Activated CD8-positive, alpha-beta memory T cell treated with anti-CD3 and anti-CD28 coated beads for 36 hours (primary cell): ENCODE measurements around the gene NKAIN2. TPM values are rescaled to one million over a fixed set of nuclear protein-coding genes. Genes with fewer than 3 reads are reported as not detected.
"Not testable (repeated sequence)": the region's sequence is repeated elsewhere in the genome, so short reads cannot be mapped to it uniquely, and the experiment has no call there.

Experiments used
- CTCF ChIA-PET: fragments of 350-600 bp; sonication (Branson Sonifier 250); formaldehyde crosslinking; loops from one replicate; lab custom pipeline; 2021; ENCODE audit warnings: antibody characterized with exemption; lab: Charles Lee
- POLR2A ChIA-PET: fragments of 350-600 bp; sonication (Branson Sonifier 250); formaldehyde crosslinking; loops from one replicate; lab custom pipeline; 2021; ENCODE audit warnings: antibody characterized with exemption; lab: Charles Lee
- total RNA-seq, 2 experiments: library from RNA; stranded (reverse); gene quantifications; one replicate each; pipeline ENCODE4 v1.2.3, GENCODE V29; 2021

The NKAIN2 gene
- total RNA-seq, 2 experiments from 2014 or later, result not detected

DNA sequence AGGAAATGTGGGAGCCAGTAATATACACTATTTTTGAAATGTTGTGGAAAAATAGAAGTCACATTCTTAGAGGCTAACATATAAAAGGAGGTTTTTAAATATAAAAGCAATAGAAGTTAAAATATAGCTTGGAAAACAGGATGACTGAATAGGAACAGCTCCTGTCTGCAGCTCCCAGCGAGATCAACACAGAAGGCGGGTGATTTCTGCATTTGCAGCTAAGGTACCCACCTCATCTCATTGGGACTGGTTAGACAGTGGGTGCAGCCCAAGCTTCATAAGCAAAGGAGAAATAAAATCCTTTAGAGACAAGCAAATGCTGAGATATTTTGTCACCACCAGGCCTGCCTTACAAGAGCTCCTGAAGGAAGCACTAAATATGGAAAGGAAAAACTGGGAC is 434.7 kb downstream of the NKAIN2 start:
- POLR2A ChIA-PET, CTCF ChIA-PET: not testable (repeated sequence)

DNA sequence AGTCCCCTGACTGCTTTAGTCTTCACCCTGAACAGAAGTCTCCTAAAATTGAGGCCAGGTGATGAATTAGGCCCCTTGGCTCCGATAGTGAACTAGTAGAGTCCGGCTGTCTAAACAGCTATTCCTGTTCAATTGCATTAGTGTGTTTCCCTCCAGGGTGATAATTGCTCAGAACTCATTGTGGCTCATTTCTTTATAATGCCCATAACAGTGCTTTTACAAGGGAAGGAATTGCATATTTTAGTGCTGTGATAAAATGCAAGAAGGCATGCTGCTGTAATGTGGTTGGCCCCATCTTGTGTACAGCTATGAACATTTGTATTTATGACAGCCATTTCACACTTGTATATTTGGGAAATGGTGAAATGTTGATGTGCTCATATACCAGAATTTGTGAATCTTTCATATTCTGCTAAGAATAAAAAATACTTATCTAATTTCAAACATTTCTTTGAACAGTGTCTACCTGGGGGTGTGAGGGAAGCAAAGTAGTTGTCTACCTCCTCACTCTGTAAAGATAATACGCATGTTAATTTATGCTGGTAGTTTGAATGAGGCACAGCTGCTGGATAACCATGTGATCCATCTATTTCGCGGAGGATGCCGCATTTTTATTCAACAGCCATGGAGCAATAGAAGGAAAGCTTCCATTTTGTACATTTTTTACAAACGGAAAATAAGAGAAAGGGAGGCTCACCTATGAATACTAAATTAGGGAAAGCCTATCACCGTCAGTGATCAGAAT is 451.4 kb downstream of the NKAIN2 start:
- POLR2A ChIA-PET, result no interaction called here
- CTCF ChIA-PET, result no interaction called here

- ChIA-PET POLR2A (no interaction called here), CTCF (no interaction called here)
Observed at GRCh38 chr6:124260337-124260736, 456.7 kb downstream of the NKAIN2 start.

- ChIA-PET CTCF (no interaction called here), POLR2A (no interaction called here)
Observed at GRCh38 chr6:124269733-124270132, 466.1 kb downstream of the NKAIN2 start.

GRCh38 chr6:124273701-124274100 is 470.0 kb downstream of the NKAIN2 start:
- ChIA-PET POLR2A (no interaction called here), CTCF (no interaction called here)

DNA sequence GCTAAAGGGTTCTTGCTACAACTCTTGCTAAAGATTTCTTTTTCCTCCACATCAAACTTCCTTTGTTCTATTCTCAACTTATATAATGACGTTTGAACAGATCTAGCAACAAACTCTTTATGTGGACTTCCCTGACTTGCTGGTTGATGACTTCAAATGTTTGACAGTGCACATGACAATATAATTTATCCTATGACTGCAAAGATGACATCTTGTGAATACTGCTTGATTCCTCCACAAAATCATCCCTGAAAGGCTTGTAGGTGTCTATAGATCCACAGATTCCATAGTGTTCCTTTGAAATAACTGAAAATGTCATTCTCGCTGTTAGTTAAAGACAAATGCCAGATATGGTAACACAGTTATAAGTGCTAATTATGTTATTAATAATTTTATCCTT is 478.9 kb downstream of the NKAIN2 start:
- CTCF ChIA-PET, result no interaction called here
- POLR2A ChIA-PET, result no interaction called here

DNA sequence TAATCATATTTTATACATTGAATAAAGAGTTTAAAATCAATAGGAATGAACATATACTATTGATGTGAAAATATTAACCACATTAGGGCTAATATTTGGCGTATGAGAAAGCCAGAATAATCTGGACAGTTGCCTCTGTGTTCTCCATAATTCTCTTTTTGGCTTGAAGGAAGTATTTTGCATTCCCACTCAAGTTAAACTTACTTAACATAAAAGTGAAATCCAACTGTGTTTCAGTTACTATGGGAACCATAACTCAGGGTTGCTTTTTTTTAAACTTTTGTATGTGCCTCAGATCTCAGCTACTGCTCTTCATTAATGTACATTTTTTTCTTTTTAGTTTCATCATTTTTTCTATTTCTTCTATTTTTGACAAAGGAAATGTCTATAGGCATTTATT is 479.8 kb downstream of the NKAIN2 start:
- CTCF ChIA-PET, result no interaction called here
- POLR2A ChIA-PET, result no interaction called here

DNA sequence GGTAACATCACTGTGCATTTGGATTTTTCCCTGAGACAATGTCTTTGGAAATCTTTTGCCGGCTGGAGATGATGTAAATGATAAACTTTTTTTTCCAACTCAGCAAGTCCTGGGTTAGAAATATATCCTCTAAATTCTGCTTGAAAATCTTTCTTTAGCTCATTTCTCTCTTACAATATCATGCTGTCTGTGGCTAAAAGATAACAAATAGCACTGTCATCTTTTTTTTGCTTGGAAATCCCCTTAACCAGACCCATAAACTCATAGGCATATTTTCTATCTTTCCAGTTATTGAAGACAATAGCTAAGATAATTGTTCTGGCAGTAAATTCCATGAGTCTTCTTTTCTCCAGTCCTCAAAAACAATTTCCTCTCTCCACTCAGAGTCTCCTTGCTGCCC is 481.5 kb downstream of the NKAIN2 start:
- ChIA-PET CTCF (no interaction called here), POLR2A (no interaction called here)

GRCh38 chr6:124294574-124295200 is 491.0 kb downstream of the NKAIN2 start:
- CTCF ChIA-PET, result no interaction called here
- POLR2A ChIA-PET, result no interaction called here

DNA sequence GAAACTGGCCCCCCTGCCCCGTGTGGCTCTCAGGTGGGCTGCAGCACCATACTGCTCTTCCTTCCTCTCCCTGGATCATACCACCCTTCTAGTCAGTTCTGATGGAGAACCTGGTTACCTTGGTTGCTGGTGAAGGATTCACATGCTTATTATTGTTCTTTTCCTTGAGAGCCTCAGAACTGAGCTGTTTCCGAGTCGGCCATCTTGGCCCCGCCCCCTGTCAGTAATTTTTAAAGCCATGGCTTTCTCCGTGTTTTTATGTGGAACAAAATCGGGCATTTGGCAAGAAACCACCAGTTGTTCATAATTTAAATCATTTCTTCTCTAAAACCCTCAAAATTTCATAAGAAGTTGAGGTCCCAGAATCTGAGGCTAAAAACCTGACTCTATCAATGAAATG is 493.8 kb downstream of the NKAIN2 start:
- CTCF ChIA-PET, result no interaction called here
- POLR2A ChIA-PET, result no interaction called here

DNA sequence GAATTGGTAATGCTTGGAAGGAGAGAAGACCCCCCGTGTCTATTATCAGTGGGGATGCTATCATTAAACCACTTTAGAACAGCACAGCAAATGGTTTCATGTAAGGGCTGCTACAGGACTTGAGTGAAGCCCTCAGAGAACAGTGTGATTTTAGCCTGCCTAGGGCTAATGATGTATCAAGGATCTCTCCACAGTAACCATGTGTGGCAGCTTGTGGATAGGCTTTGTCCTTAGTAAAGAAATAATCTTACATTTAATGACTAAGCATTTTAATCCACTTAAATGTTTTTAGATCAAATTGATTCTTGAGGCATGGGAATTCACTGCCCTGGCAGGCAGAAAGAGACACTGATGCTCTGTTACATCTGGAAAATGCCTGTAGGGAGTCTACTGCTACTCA is 495.1 kb downstream of the NKAIN2 start:
- ChIA-PET POLR2A (no interaction called here), CTCF (no interaction called here)

- CTCF ChIA-PET, POLR2A ChIA-PET: not testable (repeated sequence)
Observed at GRCh38 chr6:124300907-124301306, 497.2 kb downstream of the NKAIN2 start.

GRCh38 chr6:124303971-124304370 is 500.3 kb downstream of the NKAIN2 start:
- POLR2A ChIA-PET, result no interaction called here
- CTCF ChIA-PET, result no interaction called here

DNA sequence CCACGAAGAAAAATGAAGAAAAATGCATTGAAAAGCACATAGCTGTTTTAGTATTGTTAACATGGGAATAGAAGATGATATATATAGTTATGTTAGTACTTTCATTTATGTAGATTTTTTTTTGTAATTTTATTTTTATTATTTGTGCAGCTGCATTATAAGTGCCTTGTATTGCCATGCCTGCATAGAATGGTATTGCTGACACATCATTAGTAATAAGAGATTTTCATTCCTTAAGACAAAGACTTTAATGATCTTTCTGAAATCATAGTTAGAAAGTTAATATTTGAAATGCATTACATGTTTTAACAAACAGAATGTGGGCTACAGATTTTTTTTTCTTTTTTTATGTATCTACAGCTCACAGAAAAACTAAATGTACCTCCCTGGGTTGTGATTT is 506.5 kb downstream of the NKAIN2 start:
- ChIA-PET CTCF (no interaction called here), POLR2A (no interaction called here)

- POLR2A ChIA-PET, result no interaction called here
Observed at GRCh38 chr6:124319410-124319809, 515.7 kb downstream of the NKAIN2 start.

GRCh38 chr6:124324237-124324636 is 520.6 kb downstream of the NKAIN2 start:
- CTCF ChIA-PET, result no interaction called here
- POLR2A ChIA-PET, result no interaction called here

More at GRCh38 chr6:124319410-124319809, 515.7 kb downstream of the NKAIN2 start:
- CTCF ChIA-PET, result no interaction called here

DNA sequence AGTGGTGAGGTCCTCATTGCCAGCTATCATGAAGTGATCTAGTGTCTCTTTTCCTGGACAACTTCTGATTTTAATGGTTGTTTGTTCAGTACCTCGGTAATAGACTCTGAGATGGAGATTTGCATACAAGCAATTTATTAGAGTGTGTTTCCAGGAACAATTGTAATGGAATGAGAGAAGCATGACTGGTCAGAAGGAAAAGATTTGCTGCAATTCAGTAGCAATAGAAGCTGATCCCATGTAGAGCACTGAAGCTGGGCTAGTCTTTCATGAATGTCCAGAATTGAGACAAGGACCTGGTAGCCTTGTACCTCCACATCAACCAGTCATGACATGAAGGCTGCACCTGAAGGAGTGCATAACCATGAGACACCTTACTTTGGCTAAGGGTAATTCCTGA is 526.5 kb downstream of the NKAIN2 start:
- CTCF ChIA-PET, result no interaction called here

DNA sequence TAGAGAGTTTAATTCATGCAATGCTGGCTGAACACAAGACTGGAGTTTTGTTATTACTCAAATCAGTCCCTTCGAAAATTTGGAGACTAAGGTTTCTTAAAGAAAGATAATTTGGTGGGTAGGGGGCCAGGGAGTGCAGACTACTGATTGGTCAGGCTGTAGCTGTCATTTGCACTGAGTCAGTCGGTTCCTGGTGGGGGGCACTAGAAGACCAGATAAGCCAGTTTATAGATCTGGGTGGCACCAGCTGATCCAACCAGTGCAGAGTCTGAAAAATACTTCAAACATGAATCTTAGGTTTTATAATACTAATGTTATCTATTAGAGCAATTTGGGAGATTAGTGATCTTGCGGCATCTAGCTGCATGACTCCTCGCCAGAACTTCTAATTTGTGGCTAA is 530.7 kb downstream of the NKAIN2 start:
- POLR2A ChIA-PET, result no interaction called here
- CTCF ChIA-PET, result no interaction called here

More for the DNA sequence above, 526.5 kb downstream of the NKAIN2 start:
- POLR2A ChIA-PET, result no interaction called here

DNA sequence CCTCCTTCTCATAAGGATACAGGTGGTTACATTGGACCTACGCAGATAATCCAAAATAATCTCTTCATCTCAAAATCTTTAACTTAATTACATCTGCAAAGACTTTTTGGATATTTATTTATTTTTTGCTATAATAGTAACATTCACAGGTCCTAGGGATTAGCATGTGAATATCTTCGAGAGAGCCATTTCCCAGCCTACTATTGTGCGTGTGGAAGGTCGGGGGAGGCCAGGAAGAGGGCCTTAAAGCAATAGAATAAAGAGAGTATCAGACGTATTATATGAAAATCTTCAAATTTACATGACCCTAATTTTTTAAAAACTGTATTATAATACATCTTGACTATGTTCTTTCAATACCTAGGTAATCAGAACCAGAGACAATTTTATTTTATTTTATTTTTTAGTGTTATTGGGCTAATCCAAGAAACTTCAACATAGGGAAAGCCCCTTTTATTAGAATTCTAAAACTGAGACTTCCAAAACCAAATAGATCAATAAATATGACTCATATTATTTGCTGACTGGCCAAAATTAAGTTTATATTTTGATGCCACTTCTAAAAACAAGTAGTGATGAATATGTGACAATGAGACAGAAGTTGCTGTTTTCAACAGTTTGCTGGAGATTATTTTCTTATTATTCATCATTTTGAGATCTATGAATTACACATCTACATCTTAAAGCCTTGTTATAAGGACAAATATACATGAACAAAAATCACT is 536.1 kb downstream of the NKAIN2 start:
- ChIA-PET POLR2A (no interaction called here), CTCF (no interaction called here)

DNA sequence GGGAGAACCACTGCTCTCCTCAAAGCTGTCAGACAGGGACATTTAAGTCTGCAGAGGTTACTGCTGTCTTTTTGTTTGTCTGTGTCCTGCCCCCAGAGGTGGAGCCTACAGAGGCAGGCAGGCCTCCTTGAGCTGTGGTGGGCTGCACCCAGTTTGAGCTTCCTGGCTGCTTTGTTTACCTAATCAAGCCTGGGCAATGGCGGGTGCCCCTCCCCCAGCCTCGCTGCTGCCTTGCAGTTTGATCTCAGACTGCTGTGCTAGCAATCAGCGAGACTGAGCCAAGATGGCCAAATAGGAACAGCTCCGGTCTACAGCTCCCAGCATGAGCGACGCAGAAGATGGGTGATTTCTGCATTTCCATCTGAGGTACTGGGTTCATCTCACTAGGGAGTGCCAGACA is 544.7 kb downstream of the NKAIN2 start:
- POLR2A ChIA-PET, CTCF ChIA-PET: not testable (repeated sequence)

DNA sequence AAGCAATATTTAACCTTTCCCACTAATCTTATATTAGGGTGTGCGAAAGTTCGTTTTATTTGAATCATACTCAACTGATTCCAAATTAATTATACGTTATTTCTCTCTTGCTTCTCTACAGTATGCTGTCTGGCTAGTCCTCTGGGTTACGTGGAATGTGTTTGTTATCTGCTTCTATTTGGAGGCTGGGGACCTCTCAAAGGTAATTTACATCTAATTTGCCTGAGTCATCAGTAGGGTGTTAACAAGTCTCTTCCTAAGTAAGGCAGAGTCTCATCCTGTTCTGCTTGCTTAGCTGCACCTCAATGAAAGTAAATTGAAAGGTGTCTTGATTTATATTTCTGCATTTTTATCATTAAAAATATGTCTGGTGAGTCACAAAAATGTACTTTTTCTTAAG is 551.5 kb downstream of the NKAIN2 start:
- ChIA-PET POLR2A (no interaction called here), CTCF (no interaction called here)
